ENCODE data around the gene IFT81. TPM values are rescaled to one million over a fixed set of nuclear protein-coding genes. Genes with fewer than 3 reads are reported as not detected.

IFT81 gene
- total RNA-seq, 1 experiment from 2014 or later = 9.0 TPM

DNA sequence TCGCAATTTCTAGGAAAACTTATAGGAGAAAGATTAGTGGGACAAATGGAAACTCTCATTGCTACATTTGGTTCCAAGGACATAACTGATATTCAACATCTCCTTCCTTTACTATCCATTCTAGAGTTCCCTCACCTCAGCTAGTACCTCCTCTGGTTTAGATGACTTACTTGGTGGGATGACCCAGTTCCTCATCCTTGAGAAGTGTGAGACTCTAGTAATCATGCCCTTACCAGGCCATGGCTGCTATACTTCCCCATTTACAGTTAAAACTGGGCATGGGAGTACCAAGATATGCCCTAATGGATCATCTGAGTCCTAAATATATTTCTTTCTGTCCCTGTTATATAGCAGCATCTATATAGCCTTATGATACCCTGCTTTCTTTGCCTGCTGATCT is 58.1 kb downstream of the IFT81 start:
- no peaks in the 10 kb centered on the region for H4K20me1 ChIP-seq (ENCODE audit: insufficient read depth)
- no peak overlapping the region for H3K4me2 ChIP-seq (ENCODE audit: low read length)
- no peaks in the 10 kb centered on the region for H3K4me1 ChIP-seq (ENCODE audit: control insufficient read depth in 1 of 2, insufficient read depth in 2 of 2, low read length in 2 of 2)
- H3K27ac ChIP-seq (ENCODE audit: low read depth, low read length) = no peak overlapping the region
- ChIA-PET RAD21 (ENCODE audit: low non-redundant PET in 1 of 2, low total read pairs in 2 of 2, uncharacterized antibody in 2 of 2, unreplicated experiment in 2 of 2) (no interaction called here), POLR2A (no interaction called here), CTCF (no interaction called here)
- H3K9me2 ChIP-seq (ENCODE audit: insufficient read depth) = no peaks in the 10 kb centered on the region
- DNase-seq (ENCODE audit: low read depth, low spot score) (no peak), ATAC-seq (no peak)
- intact Hi-C loops (cut with micrococcal nuclease) = no loop called here
- TF ChIP-seq SRF (IDR thresholded peaks at IDR 0.05; ENCODE audit: low read depth) = no peak
- TF ChIP-seq, protein P1, sequence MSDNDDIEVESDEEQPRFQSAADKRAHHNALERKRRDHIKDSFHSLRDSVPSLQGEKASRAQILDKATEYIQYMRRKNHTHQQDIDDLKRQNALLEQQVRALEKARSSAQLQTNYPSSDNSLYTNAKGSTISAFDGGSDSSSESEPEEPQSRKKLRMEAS (IDR thresholded peaks at IDR 0.05) = no peak
- TF ChIP-seq EZH2phosphoT487 (IDR thresholded peaks at IDR 0.05; ENCODE audit: borderline replicate concordance) = no peak
- TF ChIP-seq, protein P2, sequence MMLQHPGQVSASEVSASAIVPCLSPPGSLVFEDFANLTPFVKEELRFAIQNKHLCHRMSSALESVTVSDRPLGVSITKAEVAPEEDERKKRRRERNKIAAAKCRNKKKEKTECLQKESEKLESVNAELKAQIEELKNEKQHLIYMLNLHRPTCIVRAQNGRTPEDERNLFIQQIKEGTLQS (IDR thresholded peaks at IDR 0.05) = no peak
- no peak for TF ChIP-seq JUND (IDR thresholded peaks at IDR 0.05)
- TF ChIP-seq, protein P3, sequence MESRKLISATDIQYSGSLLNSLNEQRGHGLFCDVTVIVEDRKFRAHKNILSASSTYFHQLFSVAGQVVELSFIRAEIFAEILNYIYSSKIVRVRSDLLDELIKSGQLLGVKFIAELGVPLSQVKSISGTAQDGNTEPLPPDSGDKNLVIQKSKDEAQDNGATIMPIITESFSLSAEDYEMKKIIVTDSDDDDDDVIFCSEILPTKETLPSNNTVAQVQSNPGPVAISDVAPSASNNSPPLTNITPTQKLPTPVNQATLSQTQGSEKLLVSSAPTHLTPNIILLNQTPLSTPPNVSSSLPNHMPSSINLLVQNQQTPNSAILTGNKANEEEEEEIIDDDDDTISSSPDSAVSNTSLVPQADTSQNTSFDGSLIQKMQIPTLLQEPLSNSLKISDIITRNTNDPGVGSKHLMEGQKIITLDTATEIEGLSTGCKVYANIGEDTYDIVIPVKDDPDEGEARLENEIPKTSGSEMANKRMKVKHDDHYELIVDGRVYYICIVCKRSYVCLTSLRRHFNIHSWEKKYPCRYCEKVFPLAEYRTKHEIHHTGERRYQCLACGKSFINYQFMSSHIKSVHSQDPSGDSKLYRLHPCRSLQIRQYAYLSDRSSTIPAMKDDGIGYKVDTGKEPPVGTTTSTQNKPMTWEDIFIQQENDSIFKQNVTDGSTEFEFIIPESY (IDR thresholded peaks at IDR 0.05; ENCODE audit: extremely low read depth, insufficient replicate concordance, low read length) = no peak
- no peak for TF ChIP-seq SP1 (IDR thresholded peaks at IDR 0.05; ENCODE audit: low read depth)
- TF ChIP-seq TCF7L2 (IDR thresholded peaks at IDR 0.05; ENCODE audit: borderline replicate concordance, extremely low read depth, insufficient read depth, insufficient read length) = no peak
- TF ChIP-seq CEBPB (IDR thresholded peaks at IDR 0.05; ENCODE audit: low read depth) = no peak
- TF ChIP-seq SIN3A (IDR thresholded peaks at IDR 0.05; ENCODE audit: low read depth) = no peak
- TF ChIP-seq, protein P4, sequence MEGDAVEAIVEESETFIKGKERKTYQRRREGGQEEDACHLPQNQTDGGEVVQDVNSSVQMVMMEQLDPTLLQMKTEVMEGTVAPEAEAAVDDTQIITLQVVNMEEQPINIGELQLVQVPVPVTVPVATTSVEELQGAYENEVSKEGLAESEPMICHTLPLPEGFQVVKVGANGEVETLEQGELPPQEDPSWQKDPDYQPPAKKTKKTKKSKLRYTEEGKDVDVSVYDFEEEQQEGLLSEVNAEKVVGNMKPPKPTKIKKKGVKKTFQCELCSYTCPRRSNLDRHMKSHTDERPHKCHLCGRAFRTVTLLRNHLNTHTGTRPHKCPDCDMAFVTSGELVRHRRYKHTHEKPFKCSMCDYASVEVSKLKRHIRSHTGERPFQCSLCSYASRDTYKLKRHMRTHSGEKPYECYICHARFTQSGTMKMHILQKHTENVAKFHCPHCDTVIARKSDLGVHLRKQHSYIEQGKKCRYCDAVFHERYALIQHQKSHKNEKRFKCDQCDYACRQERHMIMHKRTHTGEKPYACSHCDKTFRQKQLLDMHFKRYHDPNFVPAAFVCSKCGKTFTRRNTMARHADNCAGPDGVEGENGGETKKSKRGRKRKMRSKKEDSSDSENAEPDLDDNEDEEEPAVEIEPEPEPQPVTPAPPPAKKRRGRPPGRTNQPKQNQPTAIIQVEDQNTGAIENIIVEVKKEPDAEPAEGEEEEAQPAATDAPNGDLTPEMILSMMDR (IDR thresholded peaks at IDR 0.05 in 2 of 3, conservative IDR thresholded peaks at IDR 0.05 in 1 of 3; ENCODE audit: borderline replicate concordance in 1 of 3, insufficient read depth in 1 of 3, low read depth in 2 of 3, low read length in 2 of 3) = no peak
- no peak for TF ChIP-seq POLR2AphosphoS5 (IDR thresholded peaks at IDR 0.05; ENCODE audit: low read depth, low read length)
- TF ChIP-seq CBX3 (IDR thresholded peaks at IDR 0.05; ENCODE audit: low read depth) = no peak
- BruUV-seq (replicated peaks) = no TSS peak
- peaks cover 10 to 12% of the 10 kb centered on the region in 2 experiments; a peak in 3 of 4 replicates for H3K9me3 ChIP-seq (ENCODE audit: control insufficient read depth in 1 of 2, insufficient read depth in 1 of 2, low read depth in 1 of 2, low read length in 2 of 2)
- H3K9ac ChIP-seq (ENCODE audit: low read length) = no peak overlapping the region
- no peak overlapping the region for H2AFZ ChIP-seq (ENCODE audit: low read depth, low read length, poor library complexity, severe bottlenecking)
- no peaks in the 10 kb centered on the region for H3K79me2 ChIP-seq (ENCODE audit: insufficient read depth, low read length)
- H3K27me3 ChIP-seq (ENCODE audit: insufficient read depth, low read length) = no peaks in the 10 kb centered on the region
- H3K36me3 ChIP-seq (ENCODE audit: control insufficient read depth in 1 of 2, insufficient read depth in 2 of 2, low read length in 2 of 2) = no peaks in the 10 kb centered on the region; a peak in 1 of 4 replicates
- H3K4me3 ChIP-seq (replicated peaks in 1 of 2; ENCODE audit: low read depth in 1 of 2, low read length in 2 of 2) = no peak overlapping the region

Data from HCT116 (cell line).